ENCODE measurements around the gene TBX15.

GRCh38 chr1:118991448-118991847 is 3.3 kb upstream of the TBX15 start:
- TF ChIP-seq POLR2AphosphoS5 (IDR thresholded peaks at IDR 0.05; ENCODE audit: low read depth, low read length) (no peak), POLR2A (IDR thresholded peaks at IDR 0.05; ENCODE audit: low read depth, low read length) (no peak), PAX5 (IDR thresholded peaks at IDR 0.05; ENCODE audit: insufficient read depth, low read length, severe bottlenecking) (no peak), SPI1 (IDR thresholded peaks at IDR 0.05; ENCODE audit: low read depth, low read length) (no peak)

Measured in GM12891 (cell line).